ENCODE results near the gene TSHB. TPM values are rescaled to one million over a fixed set of nuclear protein-coding genes. Genes with fewer than 3 reads are reported as not detected.

TSHB gene
- total RNA-seq, 2 donors from 2014 or later, result not detected

DNA sequence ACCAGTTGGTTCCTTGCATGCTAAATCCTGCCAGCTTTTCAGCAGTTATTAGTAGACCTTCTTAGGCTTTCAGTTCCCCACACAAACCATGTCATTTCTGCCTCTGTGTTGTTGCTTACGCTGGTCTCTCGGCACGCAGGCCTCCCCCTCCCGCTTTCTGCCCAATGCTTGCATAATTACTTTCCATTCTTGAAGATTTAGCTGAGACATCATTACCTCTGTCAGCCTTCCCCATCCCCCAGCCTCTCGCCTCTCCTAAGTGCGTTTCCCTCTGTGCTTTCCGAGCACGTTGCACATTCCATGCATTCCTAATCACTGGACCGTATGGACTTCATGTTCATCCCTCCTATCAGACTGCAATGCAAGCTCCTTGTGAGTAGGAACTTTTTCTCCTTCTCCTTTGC lies 26.8 kb downstream of the TSHB start:
- intact Hi-C loops (cut with DNase I), result loop anchor here (10.0 kb wide), 2 partner anchors 48 to 82 kb away; no protein-coding TSS in a partner anchor
- no peak for DNase-seq
- peak in 1 of 2 donors; percentile 78 for ATAC-seq

- intact Hi-C loops (cut with DNase I), result loop anchor here (10.0 kb wide), 2 partner anchors 47 to 83 kb away; no protein-coding TSS in a partner anchor
- DNase-seq (no peak), ATAC-seq (no peak)
Observed at GRCh38 chr1:115057661-115058254, 28.1 kb downstream of the TSHB start.

DNA sequence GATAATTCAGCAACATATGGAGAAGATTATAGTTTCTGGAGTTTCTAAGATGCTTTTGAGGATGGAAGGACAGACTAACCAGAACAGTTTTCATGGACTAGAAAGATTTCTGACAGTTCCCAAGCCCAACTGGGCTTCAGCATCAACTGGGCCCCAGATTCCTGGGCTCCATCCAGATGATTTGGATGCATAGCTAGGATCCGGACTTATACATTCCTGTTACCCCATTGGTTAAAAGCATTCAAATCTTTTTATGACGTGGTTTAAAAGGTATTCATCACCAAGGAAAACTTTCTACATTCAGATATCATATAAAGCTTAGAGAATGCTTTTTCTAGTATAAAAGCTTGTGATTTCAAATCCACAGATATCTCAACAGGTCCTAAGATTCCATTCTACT lies 29.7 kb downstream of the TSHB start:
- ATAC-seq (no peak), DNase-seq (no peak)
- intact Hi-C loops (cut with DNase I), result loop anchor here (10.0 kb wide), 2 partner anchors 45 to 85 kb away; no protein-coding TSS in a partner anchor

DNA sequence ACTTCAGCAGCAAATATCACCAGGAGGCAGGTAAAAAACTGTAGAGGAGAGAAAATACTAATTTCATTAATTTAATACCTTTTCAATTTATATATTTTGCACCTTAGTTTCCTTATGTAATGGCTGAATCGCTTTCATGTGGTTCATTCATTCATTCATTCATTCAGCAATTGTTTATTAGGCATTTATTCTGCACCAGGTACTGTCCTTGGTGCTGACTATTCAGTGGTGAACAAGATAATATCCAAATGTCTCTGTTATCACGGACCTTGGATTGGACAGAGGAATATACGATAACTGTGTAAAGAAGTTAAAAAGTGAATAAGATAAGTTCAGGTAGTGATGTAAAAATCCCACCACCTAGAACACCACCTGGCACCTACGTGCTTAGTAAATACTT lies 30.9 kb downstream of the TSHB start:
- ATAC-seq (no peak), DNase-seq (no peak)
- intact Hi-C loops (cut with DNase I), result no loop called here

- ATAC-seq (peak; percentile 78 to 89), DNase-seq (peak; percentile 55)
- intact Hi-C loops (cut with DNase I), result no loop called here
Observed at GRCh38 chr1:115062542-115063004, 32.9 kb downstream of the TSHB start.

GRCh38 chr1:115063228-115063901 lies 33.7 kb downstream of the TSHB start:
- intact Hi-C loops (cut with DNase I), result no loop called here
- DNase-seq, result no peak
- no peak for ATAC-seq

DNA sequence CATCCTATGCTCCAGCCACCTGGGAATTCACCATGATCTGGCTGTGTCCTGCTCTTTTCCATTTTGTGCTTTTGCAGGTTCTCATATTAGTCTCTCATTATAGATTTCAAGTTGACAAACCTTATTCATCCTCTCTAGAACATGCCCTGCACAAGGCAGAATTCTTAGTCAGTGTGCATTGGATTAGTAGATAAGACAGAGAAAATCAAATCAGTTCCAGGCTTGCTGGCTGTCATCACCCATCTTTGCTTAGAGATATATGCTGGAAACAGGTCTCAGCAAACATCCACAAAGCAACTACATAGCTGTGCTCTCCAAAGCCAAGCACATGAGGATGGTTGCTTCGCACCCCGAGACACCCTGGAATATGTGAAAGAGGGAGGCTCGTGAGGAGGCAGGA lies 34.8 kb downstream of the TSHB start:
- DNase-seq (no peak), ATAC-seq (peak in 1 of 2 donors; percentile 43)
- intact Hi-C loops (cut with DNase I), result no loop called here

GRCh38 chr1:115065021-115065420 lies 35.4 kb downstream of the TSHB start:
- intact Hi-C loops (cut with DNase I), result no loop called here
- no peak for DNase-seq
- ATAC-seq, result no peak

DNA sequence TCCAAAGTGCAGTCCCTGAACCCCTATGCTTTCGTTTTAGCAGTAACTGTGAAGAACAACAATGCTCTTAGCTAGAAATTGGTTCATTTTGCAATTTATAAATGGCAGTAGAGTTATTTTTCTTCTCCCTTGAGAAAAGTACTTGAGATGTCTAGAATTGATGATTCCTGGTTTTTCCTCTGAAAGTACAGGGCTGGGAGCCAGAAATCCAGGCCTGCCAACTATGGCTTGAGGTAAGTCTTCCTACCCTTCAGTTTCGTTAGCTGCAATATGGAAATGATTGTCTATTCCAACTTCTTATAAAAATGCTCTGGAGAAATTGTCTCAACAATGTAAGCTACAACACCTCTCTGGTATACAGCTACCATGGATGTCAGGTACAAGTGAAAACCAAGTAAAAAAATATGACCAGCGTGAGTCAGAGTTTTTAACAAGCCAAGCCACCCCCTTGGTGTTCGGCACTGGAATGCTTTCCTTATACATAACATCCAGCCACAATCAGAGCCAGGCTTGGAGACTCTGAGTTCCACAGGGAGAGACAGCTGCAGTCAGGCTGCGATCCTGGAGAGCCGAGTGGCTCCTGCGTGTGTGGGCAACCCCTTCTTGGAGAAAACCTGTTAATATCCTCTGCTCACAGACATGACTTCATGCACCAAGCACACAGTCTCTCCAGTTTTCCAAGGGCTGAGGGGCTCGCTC lies 37.7 kb downstream of the TSHB start:
- DNase-seq (no peak), ATAC-seq (peak in 1 of 2 donors; percentile 26)
- intact Hi-C loops (cut with DNase I), result no loop called here

GRCh38 chr1:115068826-115069585 lies 39.4 kb downstream of the TSHB start:
- ATAC-seq, result peak in 1 of 2 donors; percentile 70
- intact Hi-C loops (cut with DNase I), result no loop called here
- no peak for DNase-seq

DNA sequence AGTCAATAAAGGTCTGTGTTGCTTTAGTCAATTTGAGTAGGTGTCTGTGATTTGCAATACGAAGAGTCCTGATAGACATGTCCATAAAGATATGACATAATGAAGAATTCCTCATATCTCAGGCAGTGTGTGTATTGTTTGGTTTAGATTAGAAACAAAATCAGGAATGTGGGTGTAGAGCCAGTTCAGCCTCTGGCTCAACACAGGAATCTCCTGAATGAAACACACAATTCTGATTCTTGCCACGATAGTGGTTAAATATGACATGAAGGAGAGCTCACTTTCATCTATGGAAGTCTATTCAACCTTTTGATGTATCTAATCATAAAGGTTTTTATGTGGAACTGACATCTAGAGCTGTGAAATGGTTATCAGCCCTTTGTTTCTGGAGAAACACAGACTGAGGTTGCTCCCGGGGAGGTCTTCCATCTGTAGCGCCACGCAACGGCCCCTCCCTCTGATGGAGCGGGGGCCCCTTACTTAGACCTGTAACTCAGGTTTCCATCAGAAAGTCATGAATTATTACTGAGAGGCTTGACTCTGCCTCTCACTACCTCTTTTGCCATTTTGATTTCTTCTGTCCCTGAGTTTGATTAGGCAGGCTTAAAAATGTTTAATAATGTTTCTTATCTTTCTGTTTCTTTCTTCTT lies 40.2 kb downstream of the TSHB start:
- DNase-seq (no peak), ATAC-seq (peak in 1 of 2 donors; percentile 6)
- intact Hi-C loops (cut with DNase I), result no loop called here

- no peak for ATAC-seq
- intact Hi-C loops (cut with DNase I), result no loop called here
- no peak for DNase-seq
Observed at GRCh38 chr1:115071012-115071664, 41.5 kb downstream of the TSHB start.

DNA sequence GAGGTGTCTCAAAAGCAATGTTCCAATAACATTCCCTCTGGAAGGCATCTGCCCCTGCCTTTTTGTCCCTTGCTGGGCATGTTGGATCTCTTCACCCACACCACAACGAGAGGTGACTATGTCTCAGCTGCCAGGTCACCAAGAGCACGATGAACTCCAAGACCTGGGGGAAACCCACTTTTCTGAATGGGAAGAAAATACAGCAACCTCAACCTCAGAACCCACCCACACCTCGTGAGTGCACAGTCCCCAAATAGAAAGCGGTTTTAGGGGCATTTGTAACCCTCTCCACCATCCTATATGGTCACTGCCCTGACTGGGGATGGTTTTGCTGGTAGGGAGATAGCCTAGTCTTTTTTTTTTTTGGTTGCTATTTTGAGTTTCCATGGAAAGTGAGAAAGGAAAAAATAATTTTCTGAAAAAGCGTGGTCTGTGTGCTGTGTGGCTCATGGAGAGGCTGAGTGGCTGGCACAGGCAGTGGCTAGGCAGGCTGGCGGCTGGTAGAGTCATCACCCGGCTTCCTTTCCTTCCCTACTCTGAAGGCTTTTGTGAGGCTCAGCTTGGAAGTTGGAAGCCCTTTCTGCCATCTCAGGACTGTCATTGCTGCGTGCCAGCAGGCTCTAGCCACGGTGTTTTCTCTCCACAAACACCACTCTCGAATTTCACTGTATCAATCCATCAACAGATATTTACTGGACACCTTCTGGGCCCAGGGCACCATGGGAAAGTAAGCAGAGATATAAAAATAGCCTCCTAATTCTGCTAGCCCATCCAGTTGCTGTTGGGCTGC lies 43.9 kb downstream of the TSHB start:
- no peak for DNase-seq
- peak; percentile 69 to 81 for ATAC-seq
- intact Hi-C loops (cut with DNase I), result no loop called here

- intact Hi-C loops (cut with DNase I), result no loop called here
- DNase-seq, result no peak
- no peak for ATAC-seq
Observed at GRCh38 chr1:115074839-115075534, 45.4 kb downstream of the TSHB start.

- intact Hi-C loops (cut with DNase I), result no loop called here
- ATAC-seq, result no peak
- no peak for DNase-seq
Observed at GRCh38 chr1:115076384-115076915, 46.8 kb downstream of the TSHB start.

GRCh38 chr1:115077286-115077983 lies 47.8 kb downstream of the TSHB start:
- no peak for DNase-seq
- intact Hi-C loops (cut with DNase I), result no loop called here
- no peak for ATAC-seq

Data from left cardiac atrium (tissue), 4 donors.